ENCODE results near the gene SLC25A24.
A peak's percentile ranks its signal among the peaks of the same experiment; 100 is the strongest.
"Not testable (repeated sequence)": the region's sequence is repeated elsewhere in the genome, so short reads cannot be mapped to it uniquely, and the experiment has no call there.

The SLC25A24 gene

GRCh38 chr1:108194051-108194450 lies 6.1 kb downstream of the SLC25A24 start:
- no peak for DNase-seq

GRCh38 chr1:108193333-108193732 lies 6.8 kb downstream of the SLC25A24 start:
- DNase-seq: no peak

GRCh38 chr1:108192581-108192980 lies 7.6 kb downstream of the SLC25A24 start:
- DNase-seq: no peak

- no peak for DNase-seq
These were observed 9.3 kb downstream of the SLC25A24 start for GRCh38 chr1:108190686-108191416.

- DNase-seq: no peak
These were observed 10.0 kb downstream of the SLC25A24 start for GRCh38 chr1:108190001-108190634.

GRCh38 chr1:108188801-108189200 lies 11.3 kb downstream of the SLC25A24 start:
- no peak for DNase-seq

- DNase-seq: no peak
These were observed 17.0 kb downstream of the SLC25A24 start for GRCh38 chr1:108182959-108183700.

GRCh38 chr1:108179018-108179417 lies 21.1 kb downstream of the SLC25A24 start:
- no peak for DNase-seq

GRCh38 chr1:108162409-108162808 lies 37.7 kb downstream of the SLC25A24 start:
- DNase-seq: not testable (repeated sequence)

GRCh38 chr1:108159951-108160350 lies 40.2 kb downstream of the SLC25A24 start:
- DNase-seq: not testable (repeated sequence)

- DNase-seq: no peak
These were observed 41.2 kb downstream of the SLC25A24 start for GRCh38 chr1:108158893-108159453.

GRCh38 chr1:108154314-108154713 lies 45.8 kb downstream of the SLC25A24 start:
- no peak for DNase-seq

- no peak for DNase-seq
These were observed 47.3 kb downstream of the SLC25A24 start for GRCh38 chr1:108152782-108153222.

GRCh38 chr1:108151548-108151947 lies 48.6 kb downstream of the SLC25A24 start:
- DNase-seq: no peak

GRCh38 chr1:108149796-108150467 lies 50.2 kb downstream of the SLC25A24 start:
- no peak for DNase-seq

GRCh38 chr1:108144569-108144968 lies 55.6 kb downstream of the SLC25A24 start:
- not testable (repeated sequence) for DNase-seq

GRCh38 chr1:108142773-108143394 lies 57.3 kb downstream of the SLC25A24 start:
- DNase-seq: no peak

GRCh38 chr1:108142258-108142657 lies 57.9 kb downstream of the SLC25A24 start:
- DNase-seq: no peak

- peak; percentile 12 for DNase-seq
These were observed 58.5 kb downstream of the SLC25A24 start for GRCh38 chr1:108141621-108142020.

GRCh38 chr1:108140936-108141335 lies 59.2 kb downstream of the SLC25A24 start:
- no peak for DNase-seq

- no peak for DNase-seq
These were observed 60.0 kb downstream of the SLC25A24 start for GRCh38 chr1:108140177-108140576.

- DNase-seq: not testable (repeated sequence)
These were observed 60.6 kb downstream of the SLC25A24 start for GRCh38 chr1:108139555-108139954.
